Measurements from ENCODE around the gene NUPR1. TPM values are rescaled to one million over a fixed set of nuclear protein-coding genes. Genes with fewer than 3 reads are reported as not detected.

The NUPR1 gene
- total and polyA plus RNA-seq, 8 donors, result 4.2 to 251 (median 74.9) TPM

DNA sequence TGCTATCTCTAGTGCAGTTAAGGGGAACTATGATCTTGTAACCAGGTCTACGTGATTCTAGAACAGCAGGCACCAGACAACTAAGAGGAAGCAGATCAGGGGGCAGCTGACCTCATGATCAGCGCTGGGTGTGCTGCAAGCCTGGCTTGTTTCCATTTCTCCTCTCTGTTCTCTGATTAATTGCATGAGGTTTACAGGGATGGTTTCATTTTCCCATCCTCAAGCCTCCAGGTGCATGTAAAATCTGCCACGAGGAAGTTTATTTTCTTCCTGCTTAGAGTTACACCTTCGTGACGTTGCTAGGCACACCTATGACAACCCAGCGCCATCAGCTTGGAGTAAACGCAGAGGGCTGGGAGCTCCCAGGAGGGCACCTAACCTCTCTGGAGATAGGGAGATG is 4.3 kb upstream of the NUPR1 start:
- intact Hi-C loops (cut with DNase I; ENCODE audit: low total_unique reads), result no loop called here
- H3K27ac ChIP-seq, result peak overlapping the region in 4 of 5 donors; percentile 24 to 66 (median 46)
- TF ChIP-seq POLR2A (IDR thresholded peaks at IDR 0.05) (no peak), EP300 (IDR thresholded peaks at IDR 0.05) (no peak), POLR2AphosphoS5 (IDR thresholded peaks at IDR 0.05) (peak in 1 of 3 donors; percentile 42)
- TF ChIP-seq, protein P1, sequence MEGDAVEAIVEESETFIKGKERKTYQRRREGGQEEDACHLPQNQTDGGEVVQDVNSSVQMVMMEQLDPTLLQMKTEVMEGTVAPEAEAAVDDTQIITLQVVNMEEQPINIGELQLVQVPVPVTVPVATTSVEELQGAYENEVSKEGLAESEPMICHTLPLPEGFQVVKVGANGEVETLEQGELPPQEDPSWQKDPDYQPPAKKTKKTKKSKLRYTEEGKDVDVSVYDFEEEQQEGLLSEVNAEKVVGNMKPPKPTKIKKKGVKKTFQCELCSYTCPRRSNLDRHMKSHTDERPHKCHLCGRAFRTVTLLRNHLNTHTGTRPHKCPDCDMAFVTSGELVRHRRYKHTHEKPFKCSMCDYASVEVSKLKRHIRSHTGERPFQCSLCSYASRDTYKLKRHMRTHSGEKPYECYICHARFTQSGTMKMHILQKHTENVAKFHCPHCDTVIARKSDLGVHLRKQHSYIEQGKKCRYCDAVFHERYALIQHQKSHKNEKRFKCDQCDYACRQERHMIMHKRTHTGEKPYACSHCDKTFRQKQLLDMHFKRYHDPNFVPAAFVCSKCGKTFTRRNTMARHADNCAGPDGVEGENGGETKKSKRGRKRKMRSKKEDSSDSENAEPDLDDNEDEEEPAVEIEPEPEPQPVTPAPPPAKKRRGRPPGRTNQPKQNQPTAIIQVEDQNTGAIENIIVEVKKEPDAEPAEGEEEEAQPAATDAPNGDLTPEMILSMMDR (IDR thresholded peaks at IDR 0.05), result no peak
- no peak overlapping the region for H3K4me3 ChIP-seq
- no peaks in the 10 kb centered on the region for H3K36me3 ChIP-seq
- H3K4me1 ChIP-seq, result peaks cover 7 to 40% (median 20%) of the 10 kb centered on the region in 4 donors
- WGBS, 5 donors, result 20 to 47% (median 30%) methylated on average over 7 of the region's 7 CpGs
- H3K27me3 ChIP-seq, result no peaks in the 10 kb centered on the region
- no peaks in the 10 kb centered on the region for H3K9me3 ChIP-seq
- peak; percentile 69 to 84 for DNase-seq

DNA sequence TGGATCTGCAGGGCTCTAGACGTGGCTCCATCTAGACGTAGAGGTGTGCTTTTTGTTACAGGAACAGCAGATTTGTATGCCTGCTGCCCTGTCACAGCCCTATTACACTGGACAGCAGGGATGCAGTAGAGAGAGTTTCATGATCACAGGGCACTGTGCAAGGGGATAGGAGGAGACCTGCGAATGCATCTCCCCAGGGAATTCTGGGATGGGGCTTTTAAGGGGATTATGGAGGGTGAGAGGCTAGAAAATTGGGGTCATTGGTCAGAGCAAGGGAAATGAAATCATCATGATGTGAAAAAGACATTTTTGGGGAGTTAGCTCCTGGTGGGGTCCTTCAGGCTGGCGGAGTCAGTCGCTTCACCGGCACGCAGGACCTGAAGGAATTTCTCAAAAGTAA is 3.9 kb upstream of the NUPR1 start:
- intact Hi-C loops (cut with DNase I; ENCODE audit: low total_unique reads), result no loop called here
- H3K4me1 ChIP-seq, result peaks cover 11 to 44% (median 22%) of the 10 kb centered on the region in 4 donors

DNA sequence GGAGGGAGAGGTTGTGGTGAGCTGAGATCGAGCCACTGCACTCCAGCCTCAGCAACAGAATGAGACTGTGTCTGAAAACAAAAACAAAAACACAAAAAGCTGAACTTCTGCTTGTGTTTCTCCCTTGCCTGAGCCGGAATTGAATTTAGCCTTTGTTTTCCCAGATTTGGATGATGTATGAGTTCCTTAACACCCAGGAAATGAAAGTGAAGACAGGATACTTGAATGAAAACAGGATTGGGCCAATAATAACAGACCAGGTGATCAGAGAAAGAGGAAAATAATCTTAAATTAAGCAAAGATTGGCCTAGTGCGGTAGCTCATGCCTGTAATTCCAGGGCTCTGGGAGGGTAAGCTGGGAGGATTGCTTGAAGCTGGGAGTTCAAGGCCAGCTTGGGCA is 1.6 kb upstream of the NUPR1 start:
- H3K9me3 ChIP-seq, result no peaks in the 10 kb centered on the region
- intact Hi-C loops (cut with DNase I; ENCODE audit: low total_unique reads), result no loop called here
- 73 to 90% (median 84%) methylated on average over 3 of the region's 3 CpGs for WGBS, 5 donors
- peaks cover 0 to 17% (median 8%) of the 10 kb centered on the region in 4 donors for H3K36me3 ChIP-seq
- H3K27ac ChIP-seq, result peak overlapping the region in 3 of 5 donors; percentile 92 to 95 (median 93)
- H3K4me1 ChIP-seq, result peaks cover 22 to 66% (median 39%) of the 10 kb centered on the region in 4 donors
- no peak overlapping the region for H3K4me3 ChIP-seq
- TF ChIP-seq EP300 (IDR thresholded peaks at IDR 0.05), result no peak
- no peak for TF ChIP-seq POLR2A (IDR thresholded peaks at IDR 0.05)
- no peak for TF ChIP-seq POLR2AphosphoS5 (IDR thresholded peaks at IDR 0.05)
- TF ChIP-seq, protein P1 (IDR thresholded peaks at IDR 0.05), result no peak
- DNase-seq, result no peak
- H3K27me3 ChIP-seq, result no peaks in the 10 kb centered on the region

More for the DNA sequence above, 3.9 kb upstream of the NUPR1 start:
- Histone ChIP-seq H3K9me3 (no peaks in the 10 kb centered on the region), H3K27me3 (no peaks in the 10 kb centered on the region), H3K4me3 (no peak overlapping the region), H3K27ac (peak overlapping the region in 4 of 5 donors; percentile 24 to 66 (median 46)), H3K36me3 (no peaks in the 10 kb centered on the region)
- no peak for DNase-seq
- TF ChIP-seq, protein P1 (IDR thresholded peaks at IDR 0.05), result no peak
- TF ChIP-seq EP300 (IDR thresholded peaks at IDR 0.05) (no peak), POLR2A (IDR thresholded peaks at IDR 0.05) (no peak), POLR2AphosphoS5 (IDR thresholded peaks at IDR 0.05) (no peak)
- 77 to 89% (median 82%) methylated on average over 5 to 7 of the region's 7 CpGs for WGBS, 5 donors

DNA sequence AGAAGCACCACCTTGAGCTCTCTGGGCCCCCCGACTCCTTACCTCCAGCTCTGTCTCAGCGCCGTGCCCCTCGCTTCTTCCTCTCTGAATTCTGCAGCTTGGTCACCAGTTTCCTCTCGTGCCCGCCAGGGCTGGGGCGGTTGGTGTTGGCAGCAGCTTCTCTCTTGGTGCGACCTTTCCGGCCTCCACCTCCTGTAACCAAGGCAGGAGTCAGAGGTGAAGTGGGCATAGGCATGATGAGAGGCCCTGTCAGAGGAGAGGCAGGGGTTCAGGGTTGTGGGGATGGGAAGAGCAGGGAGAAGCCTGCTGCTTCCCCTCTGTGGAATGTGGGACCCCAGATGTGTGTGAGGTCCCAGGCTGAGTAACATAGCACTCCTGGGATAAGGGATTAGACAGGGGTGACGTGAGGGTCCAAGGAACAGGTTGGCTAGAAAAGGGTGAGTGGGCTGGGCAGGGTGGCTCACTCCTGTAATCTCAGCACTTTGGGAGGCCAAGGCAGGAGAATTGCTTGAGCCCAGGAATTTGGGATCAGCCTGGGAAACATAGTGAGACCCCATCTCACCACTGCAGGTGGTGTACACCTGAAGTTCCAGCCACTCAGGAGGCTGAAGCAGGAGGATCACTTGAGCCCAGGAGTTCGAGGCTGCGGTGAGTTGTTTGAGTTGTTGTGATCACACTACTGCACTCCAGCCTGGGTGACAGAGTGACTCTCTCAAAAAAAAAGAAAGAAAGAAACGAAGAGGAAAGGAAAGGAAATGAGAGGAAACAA is 626 bp downstream of the NUPR1 start:
- peak overlapping the region; percentile 85 to 95 (median 92) for H3K27ac ChIP-seq
- H3K4me1 ChIP-seq, result peaks cover 26 to 81% (median 59%) of the 10 kb centered on the region in 4 donors
- DNase-seq, result peak in 1 of 2 donors; percentile 30
- TF ChIP-seq POLR2AphosphoS5 (IDR thresholded peaks at IDR 0.05), result no peak
- TF ChIP-seq EP300 (IDR thresholded peaks at IDR 0.05), result no peak
- no peaks in the 10 kb centered on the region for H3K27me3 ChIP-seq
- H3K4me3 ChIP-seq, result peak overlapping the region; percentile 45 to 71 (median 52)
- intact Hi-C loops (cut with DNase I; ENCODE audit: low total_unique reads), result no loop called here
- H3K36me3 ChIP-seq, result peaks cover 0 to 34% (median 13%) of the 10 kb centered on the region in 4 donors
- WGBS, 5 donors, result 47 to 81% (median 61%) methylated on average over 13 of the region's 13 CpGs
- H3K9me3 ChIP-seq, result no peaks in the 10 kb centered on the region

All from stomach (tissue), 9 donors.